Adrenal gland (tissue), 12 donors: ENCODE data around the gene KRT39. TPM values are rescaled to one million over a fixed set of nuclear protein-coding genes. Genes with fewer than 3 reads are reported as not detected.

Experiments used
- DNase-seq, 7 donors: peaks; one replicate each; pipeline ENCODE4 v3.0.0-alpha.2; 2019 to 2020
- H3K27ac ChIP-seq, 5 donors: fragments of 200-600 bp; sonication (generic) in 4 of 5; 1 replicate in 3 of 5; 2 replicates in 2 of 5; pipeline versions ENCODE4 v1.5.1 to v1.8.0; 2016 to 2020; ENCODE audit warnings: mild to moderate bottlenecking in 1 of 5
- H3K27me3 ChIP-seq: fragments of 200-600 bp; 2 replicates; pipeline ENCODE4 v1.8.0; 2021
- H3K36me3 ChIP-seq, 2 donors: fragments of 200-600 bp; replicated peaks in 1 of 2; 1 replicate in 1 of 2; 2 replicates in 1 of 2; pipeline versions ENCODE4 v1.5.1 to v1.8.0; 2018 to 2022
- H3K4me1 ChIP-seq, 2 donors: fragments of 200-600 bp; replicated peaks in 1 of 2; 1 replicate in 1 of 2; 2 replicates in 1 of 2; pipeline versions ENCODE4 v1.5.1 to v1.8.0; 2018 to 2021
- H3K4me3 ChIP-seq, 4 donors: fragments of 200-600 bp; sonication (generic) in 3 of 4; one replicate each; pipeline ENCODE4 v1.5.1; 2016 to 2018
- H3K9me3 ChIP-seq, 3 donors: fragments of 200-600 bp; sonication (generic) in 1 of 3; replicated peaks in 1 of 3; 1 replicate in 2 of 3; 2 replicates in 1 of 3; pipeline versions ENCODE4 v1.5.1 to v1.8.0; 2016 to 2021
- POLR2A ChIP-seq, 2 donors: fragments of 450-650 bp; IDR thresholded peaks; one replicate each; pipeline ENCODE4 v1.6.1; 2017; ENCODE audit warnings: antibody characterized with exemption in 2 of 2, mild to moderate bottlenecking in 2 of 2, moderate library complexity in 1 of 2
- WGBS, 4 donors: extraction: QIAGEN DNeasy Blood & Tissue Kit in 2 of 4; methylation state at CpG; one replicate each; pipeline versions ENCODE4 v1.1.5 to v1.1.7; 2013 to 2017; 5-methylcytosine and 5-hydroxymethylcytosine counted together
- intact Hi-C, 2 donors: fragments of 100-400 bp; cut with DNase I; formaldehyde crosslinking; loops; one replicate each; pipeline versions ENCODE4 v1.14.1 to v1.15.0; 2022 to 2023
- polyA plus RNA-seq, 3 donors: library from polyadenylated mRNA; stranded (reverse); fragments of 200-250 nt in 2 of 3; fragments of 350-450 nt in 1 of 3; fragmentation: Illumina TruSeq in 1 of 3; extraction: RNeasy Lipid Tissue Mini Kit (QIAGEN cat#74804) in 1 of 3; gene quantifications; one replicate each; pipeline ENCODE4 v1.2.3, GENCODE V29; 2013 to 2014
- total RNA-seq, 9 donors: library from RNA; depleted of rRNA in 4 of 9; stranded (reverse); fragments of >200 nt in 4 of 9; fragments of 120-200 nt in 1 of 9; fragmentation: NEBNext Ultra II Directional in 1 of 9; extraction: Animal tissue kit (Norgen Biotek cat#: 25700) in 1 of 9; gene quantifications; one replicate each; pipeline versions ENCODE4 v1.1.0 to v1.2.4, GENCODE V29; 2013 to 2023
- TF ChIP-seq, protein P1 (sequence below), 6 experiments: fragments of 450-650 bp in 4 of 6; fragments of 200-600 bp in 2 of 6; sonication (generic) in 1 of 6; IDR thresholded peaks; 1 replicate in 5 of 6; 2 replicates in 1 of 6; pipeline versions ENCODE4 v1.5.1 to v1.8.0; 2016 to 2021; ENCODE audit warnings: antibody characterized with exemption in 6 of 6, mild to moderate bottlenecking in 2 of 6, moderate library complexity in 1 of 6
- donor health status: healthy with polysubstance abuse.
- donor health status: Bipolar disorder and iron deficiency.
- donor health status: DM: yes; HTN: yes; CAD: no.
- donor health status: DM: no; HTN: no; CAD: no.
- donor health status: DM: no; HTN: no; CAD: no.
- donor health status: DM: yes; HTN: yes; CAD: no.

Gene KRT39
- total and polyA plus RNA-seq, 12 donors: 0.17 TPM; not detected in 11

DNA sequence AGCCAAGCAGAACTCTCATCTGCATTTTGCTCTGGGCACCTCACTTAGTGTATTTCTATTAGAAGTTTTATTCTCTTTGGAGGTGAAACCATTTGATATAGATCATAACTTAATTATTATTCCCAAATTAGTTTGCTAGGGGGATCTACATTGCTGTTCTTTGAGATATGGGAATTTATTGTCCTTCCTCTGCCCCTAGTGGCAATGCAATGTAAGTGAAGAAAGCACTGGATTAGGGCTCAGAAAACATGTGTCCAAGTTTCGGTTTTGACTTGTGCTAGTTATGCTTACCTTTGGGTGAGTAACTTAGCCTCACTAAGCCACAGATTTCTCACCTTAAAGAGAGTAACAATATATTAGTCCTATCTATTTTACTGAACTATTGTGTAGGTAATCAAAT lies 2.9 kb downstream of the KRT39 start:
- intact Hi-C loops: no loop called here
- Histone ChIP-seq H3K36me3 (no peaks in the 10 kb centered on the region), H3K4me3 (no peak overlapping the region), H3K9me3 (no peaks in the 10 kb centered on the region), H3K27me3 (no peaks in the 10 kb centered on the region), H3K27ac (no peak overlapping the region), H3K4me1 (no peaks in the 10 kb centered on the region)
- 32 to 57% (median 40%) methylated on average over 1 of the region's 1 CpG for WGBS, 4 donors
- peak in 1 of 7 donors; percentile 10 for DNase-seq
- TF ChIP-seq, protein P1, sequence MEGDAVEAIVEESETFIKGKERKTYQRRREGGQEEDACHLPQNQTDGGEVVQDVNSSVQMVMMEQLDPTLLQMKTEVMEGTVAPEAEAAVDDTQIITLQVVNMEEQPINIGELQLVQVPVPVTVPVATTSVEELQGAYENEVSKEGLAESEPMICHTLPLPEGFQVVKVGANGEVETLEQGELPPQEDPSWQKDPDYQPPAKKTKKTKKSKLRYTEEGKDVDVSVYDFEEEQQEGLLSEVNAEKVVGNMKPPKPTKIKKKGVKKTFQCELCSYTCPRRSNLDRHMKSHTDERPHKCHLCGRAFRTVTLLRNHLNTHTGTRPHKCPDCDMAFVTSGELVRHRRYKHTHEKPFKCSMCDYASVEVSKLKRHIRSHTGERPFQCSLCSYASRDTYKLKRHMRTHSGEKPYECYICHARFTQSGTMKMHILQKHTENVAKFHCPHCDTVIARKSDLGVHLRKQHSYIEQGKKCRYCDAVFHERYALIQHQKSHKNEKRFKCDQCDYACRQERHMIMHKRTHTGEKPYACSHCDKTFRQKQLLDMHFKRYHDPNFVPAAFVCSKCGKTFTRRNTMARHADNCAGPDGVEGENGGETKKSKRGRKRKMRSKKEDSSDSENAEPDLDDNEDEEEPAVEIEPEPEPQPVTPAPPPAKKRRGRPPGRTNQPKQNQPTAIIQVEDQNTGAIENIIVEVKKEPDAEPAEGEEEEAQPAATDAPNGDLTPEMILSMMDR (IDR thresholded peaks at IDR 0.05): peak; percentile 38 to 66 (median 50)
- no peak for TF ChIP-seq POLR2A (IDR thresholded peaks at IDR 0.05)

DNA sequence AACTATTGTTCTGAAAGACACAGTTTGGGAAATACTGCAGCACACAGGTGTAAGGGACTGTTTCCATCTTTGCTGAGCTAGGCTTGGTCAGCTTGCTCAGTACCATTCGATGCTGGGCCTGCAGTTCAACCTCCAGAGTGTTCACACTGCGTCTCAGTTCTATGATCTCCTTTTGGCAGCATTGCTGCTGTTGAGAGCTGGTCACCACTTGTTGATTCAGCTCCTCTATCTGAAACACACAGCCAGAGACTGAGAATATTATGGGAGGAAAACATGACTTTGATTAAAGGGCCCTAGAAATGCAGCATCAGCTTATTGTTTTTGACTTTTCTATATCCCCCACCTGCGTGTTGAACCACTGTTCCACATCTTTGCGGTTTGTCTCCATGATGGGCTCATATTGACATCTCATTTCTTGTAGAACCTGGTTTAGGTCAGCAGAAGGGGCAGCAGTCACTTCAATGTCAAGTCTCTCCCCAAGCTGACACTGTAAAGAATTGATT lies 4.6 kb downstream of the KRT39 start:
- no peaks in the 10 kb centered on the region for H3K36me3 ChIP-seq
- H3K27me3 ChIP-seq: no peaks in the 10 kb centered on the region
- H3K4me1 ChIP-seq: no peaks in the 10 kb centered on the region
- no peak for TF ChIP-seq POLR2A (IDR thresholded peaks at IDR 0.05)
- TF ChIP-seq, protein P1 (IDR thresholded peaks at IDR 0.05): no peak
- intact Hi-C loops: no loop called here
- WGBS, 4 donors: 90 to 97% (median 91%) methylated on average over 4 of the region's 4 CpGs
- H3K27ac ChIP-seq: no peak overlapping the region
- H3K9me3 ChIP-seq: no peaks in the 10 kb centered on the region
- no peak overlapping the region for H3K4me3 ChIP-seq
- no peak for DNase-seq

DNA sequence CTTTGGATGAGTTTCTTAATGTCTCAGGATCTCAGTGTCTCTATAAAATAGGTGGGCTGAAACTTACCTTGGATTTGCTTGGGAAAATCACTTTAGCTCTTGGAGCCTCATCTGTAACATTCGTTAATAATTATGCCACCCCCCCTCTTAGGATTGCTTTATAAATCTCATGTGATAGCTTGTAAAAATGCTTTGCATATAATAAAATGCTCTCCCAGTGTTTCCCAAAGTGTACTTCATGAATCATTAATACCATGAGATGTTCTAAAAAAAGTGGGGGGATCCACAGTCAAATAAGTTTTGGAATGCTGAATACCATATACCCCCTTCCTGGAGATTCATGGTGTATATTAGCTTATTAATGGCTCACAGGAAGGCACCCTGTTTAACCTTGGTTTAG lies 5.2 kb downstream of the KRT39 start:
- no peaks in the 10 kb centered on the region for H3K27me3 ChIP-seq
- no peak overlapping the region for H3K27ac ChIP-seq
- no peaks in the 10 kb centered on the region for H3K4me1 ChIP-seq
- no peaks in the 10 kb centered on the region for H3K36me3 ChIP-seq
- 72 to 93% (median 82%) methylated on average over 1 of the region's 1 CpG for WGBS, 4 donors
- TF ChIP-seq, protein P1 (IDR thresholded peaks at IDR 0.05): no peak
- no peak for TF ChIP-seq POLR2A (IDR thresholded peaks at IDR 0.05)
- DNase-seq: no peak
- H3K9me3 ChIP-seq: no peaks in the 10 kb centered on the region
- no peak overlapping the region for H3K4me3 ChIP-seq
- intact Hi-C loops: no loop called here

DNA sequence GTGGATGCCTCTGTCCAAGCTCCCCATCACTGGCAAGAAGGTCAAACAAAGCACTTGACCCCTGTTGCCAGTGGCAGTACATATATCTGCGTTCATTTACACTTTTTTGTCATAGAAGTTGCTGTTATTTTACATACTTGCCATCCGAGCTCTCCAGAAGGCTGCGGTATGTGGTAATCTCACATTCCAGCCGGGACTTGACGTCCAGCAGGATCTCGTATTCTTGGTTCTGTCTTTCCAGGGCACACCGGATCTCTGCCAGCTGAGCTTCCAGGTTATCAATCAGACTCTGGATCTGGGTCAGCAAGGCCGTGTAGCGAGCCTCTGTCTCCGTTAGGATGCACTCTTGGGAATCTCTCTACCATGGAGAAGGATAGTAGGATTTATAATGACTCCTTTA lies 6.6 kb downstream of the KRT39 start:
- H3K27ac ChIP-seq: no peak overlapping the region
- intact Hi-C loops: no loop called here
- H3K4me1 ChIP-seq: no peaks in the 10 kb centered on the region
- DNase-seq: peak in 3 of 7 donors; percentile 15 to 54 (median 22)
- WGBS, 4 donors: 72 to 76% (median 74%) methylated on average over 10 of the region's 10 CpGs
- no peaks in the 10 kb centered on the region for H3K27me3 ChIP-seq
- H3K36me3 ChIP-seq: no peaks in the 10 kb centered on the region
- no peaks in the 10 kb centered on the region for H3K9me3 ChIP-seq
- TF ChIP-seq, protein P1 (IDR thresholded peaks at IDR 0.05): no peak
- TF ChIP-seq POLR2A (IDR thresholded peaks at IDR 0.05): no peak
- no peak overlapping the region for H3K4me3 ChIP-seq
